Activated T-helper 1 cell treated with Interleukin-2 at 50 U/mL for 16 hours (primary cell): ENCODE results near the gene PRR16.

Source experiments
- DNase-seq: peaks from one replicate; pipeline ENCODE4 v3.0.0-alpha.2; 2020; ENCODE audit warnings: low read depth

The PRR16 gene

GRCh38 chr5:120463006-120463680, 957 bp upstream of the PRR16 start:
- no peak for DNase-seq

- no peak for DNase-seq
Observed at GRCh38 chr5:120464627-120465435, 731 bp downstream of the PRR16 start.

GRCh38 chr5:120465436-120465961, 1.4 kb downstream of the PRR16 start:
- no peak for DNase-seq

GRCh38 chr5:120466341-120467006, 2.4 kb downstream of the PRR16 start:
- DNase-seq: no peak

- no peak for DNase-seq
Observed at GRCh38 chr5:120471971-120472370, 7.9 kb downstream of the PRR16 start.

GRCh38 chr5:120472911-120473310, 8.8 kb downstream of the PRR16 start:
- DNase-seq: no peak

- no peak for DNase-seq
Observed at GRCh38 chr5:120473332-120473731, 9.2 kb downstream of the PRR16 start.

GRCh38 chr5:120476063-120476462, 12.0 kb downstream of the PRR16 start:
- no peak for DNase-seq

GRCh38 chr5:120479066-120479465, 15.0 kb downstream of the PRR16 start:
- DNase-seq: no peak

- no peak for DNase-seq
Observed at GRCh38 chr5:120499876-120500563, 35.9 kb downstream of the PRR16 start.

- DNase-seq: no peak
Observed at GRCh38 chr5:120502531-120502930, 38.4 kb downstream of the PRR16 start.

- DNase-seq: no peak
Observed at GRCh38 chr5:120503341-120503740, 39.2 kb downstream of the PRR16 start.

- no peak for DNase-seq
Observed at GRCh38 chr5:120504057-120504456, 40.0 kb downstream of the PRR16 start.

- DNase-seq: no peak
Observed at GRCh38 chr5:120507197-120507596, 43.1 kb downstream of the PRR16 start.

GRCh38 chr5:120507800-120508463, 43.8 kb downstream of the PRR16 start:
- no peak for DNase-seq

- no peak for DNase-seq
Observed at GRCh38 chr5:120509053-120509452, 45.0 kb downstream of the PRR16 start.

- DNase-seq: no peak
Observed at GRCh38 chr5:120510098-120510637, 46.1 kb downstream of the PRR16 start.

- no peak for DNase-seq
Observed at GRCh38 chr5:120510994-120511686, 47.0 kb downstream of the PRR16 start.

- no peak for DNase-seq
Observed at GRCh38 chr5:120512068-120512467, 48.0 kb downstream of the PRR16 start.

GRCh38 chr5:120512791-120513650, 48.9 kb downstream of the PRR16 start:
- no peak for DNase-seq
